ENCODE results near the gene TXN.

DNA sequence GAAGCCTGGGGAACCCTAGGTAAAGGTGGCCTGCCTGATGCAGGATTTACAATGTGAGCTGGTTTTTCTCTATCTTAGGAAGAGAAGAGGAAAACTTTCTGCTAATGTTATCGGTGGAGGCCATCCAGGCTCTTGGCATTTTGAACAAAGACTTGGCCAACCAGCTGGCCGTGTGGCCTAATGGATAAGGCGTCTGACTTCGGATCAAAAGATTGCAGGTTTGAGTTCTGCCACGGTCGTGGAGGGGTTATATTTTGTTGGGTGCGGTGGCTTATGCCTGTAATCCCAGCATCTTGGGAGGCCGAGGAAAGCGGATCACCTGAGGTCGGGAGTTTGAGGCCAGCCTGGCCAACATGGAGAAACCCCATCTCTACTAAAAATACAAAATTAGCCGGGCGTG lies 58.0 kb downstream of the TXN start:
- TF ChIP-seq CTCF (IDR thresholded peaks at IDR 0.05; ENCODE audit: insufficient read depth, low read depth, low read length) (no peak), EZH2 (IDR thresholded peaks at IDR 0.05; ENCODE audit: insufficient read depth, low read length) (no peak)
